ENCODE results near the gene MCC.

GRCh38 chr5:113133211-113133975, 354.9 kb downstream of the MCC start:
- TF ChIP-seq CTCF (conservative IDR thresholded peaks at IDR 0.05; ENCODE audit: low read depth, low read length) = no peak
- no peak for TF ChIP-seq EZH2phosphoT487 (IDR thresholded peaks at IDR 0.05; ENCODE audit: borderline replicate concordance, low read length)

Measured in PC-3 (cell line).